ENCODE data around the gene SEC22A. TPM values are rescaled to one million over a fixed set of nuclear protein-coding genes. Genes with fewer than 3 reads are reported as not detected.
A peak's percentile ranks its signal among the peaks of the same experiment; 100 is the strongest.

The SEC22A gene
- total and polyA plus RNA-seq, 10 of the 15 experiments (the other 5 are each of a cell fraction or from before 2014, with no cell fraction given), result 19.3 to 70.3 (median 36.7) TPM

GRCh38 chr3:123258811-123259420, 57.2 kb downstream of the SEC22A start (continued):
- TF ChIP-seq NKRF (conservative IDR thresholded peaks at IDR 0.05) (no peak), ZNF207 (IDR thresholded peaks at IDR 0.05; ENCODE audit: borderline replicate concordance) (no peak), DPF2 (IDR thresholded peaks at IDR 0.05) (no peak), RAD21 (IDR thresholded peaks at IDR 0.05; ENCODE audit: insufficient read depth, low read depth, low read length) (peak; percentile 54), SMAD5 (IDR thresholded peaks at IDR 0.05; ENCODE audit: low read depth) (no peak)

- RAD21 ChIA-PET (ENCODE audit: unreplicated experiment), result no interaction called here
- H3K4me1 ChIP-seq (ENCODE audit: control insufficient read depth, insufficient read depth, low read length), result no peaks in the 10 kb centered on the region
- DNase-seq (ENCODE audit: low read depth, low spot score) (no peak), ATAC-seq (no peak), FAIRE-seq (no peak)
- 27% methylated on average over 3 of the region's 3 CpGs for WGBS (ENCODE audit: insufficient coverage, insufficient replicate concordance, low lambda C conversion rate, missing lambda C conversion rate)
- H3K79me2 ChIP-seq (ENCODE audit: control insufficient read depth, insufficient read depth, low read length), result no peaks in the 10 kb centered on the region
- H3K36me3 ChIP-seq (ENCODE audit: control insufficient read depth in 2 of 2, insufficient read depth in 2 of 2, low read length in 1 of 2), result no peaks in the 10 kb centered on the region; a peak in 1 of 4 replicates
- TF ChIP-seq KLF5 (IDR thresholded peaks at IDR 0.05; ENCODE audit: partially characterized antibody), result no peak
- TF ChIP-seq SREBF2 (IDR thresholded peaks at IDR 0.05; ENCODE audit: low read length), result no peak
- no peak for TF ChIP-seq POU2F2 (IDR thresholded peaks at IDR 0.05; ENCODE audit: borderline replicate concordance, low read depth, low read length)
- TF ChIP-seq FOXK2 (IDR thresholded peaks at IDR 0.05), result no peak
- peak; percentile 34; the same call in 1 of the 2 replicates for TF ChIP-seq PKNOX1 (IDR thresholded peaks at IDR 0.05)
- TF ChIP-seq ATF3 (IDR thresholded peaks at IDR 0.05; ENCODE audit: borderline replicate concordance, extremely low read depth, low read depth, low read length), result no peak
- TF ChIP-seq SIX5 (IDR thresholded peaks at IDR 0.05; ENCODE audit: low read depth, low read length, severe bottlenecking), result no peak
- H2AFZ ChIP-seq (ENCODE audit: control insufficient read depth, low read depth, low read length), result no peak overlapping the region
- H4K20me1 ChIP-seq (ENCODE audit: control insufficient read depth, insufficient read depth), result no peaks in the 10 kb centered on the region
- SMC1A ChIA-PET (ENCODE audit: uncharacterized antibody, unreplicated experiment), result no interaction called here
- POLR2A ChIA-PET, result interaction anchor here (0.5 kb wide), 1 partner anchor 12 kb away, joined by 4 read pairs; no protein-coding TSS in a partner anchor
- no peak overlapping the region for H3K4me2 ChIP-seq (ENCODE audit: control insufficient read depth, insufficient read depth)
- H3K9me3 ChIP-seq (replicated peaks; ENCODE audit: control insufficient read depth, insufficient read depth, low read length), result no peaks in the 10 kb centered on the region; the same call in 2 of the 3 replicates
- H3K9ac ChIP-seq (ENCODE audit: control insufficient read depth, insufficient read depth, low read length), result no peak overlapping the region
- no peak overlapping the region for H3K4me3 ChIP-seq
- CTCF ChIA-PET, result interaction anchor here (1.0 kb wide), 1 partner anchor 318 kb away, joined by 3 read pairs; no protein-coding TSS in a partner anchor
- H3K27me3 ChIP-seq (replicated peaks in 1 of 2; ENCODE audit: control insufficient read depth in 2 of 2, insufficient read depth in 2 of 2, low read length in 1 of 2), result no peaks in the 10 kb centered on the region
- in situ Hi-C loops (cut with MboI), result no loop called here
- intact Hi-C loops (cut with micrococcal nuclease; ENCODE audit: unreplicated experiment), result loop anchor here (5.0 kb wide), 1 partner anchor 319 kb away; no protein-coding TSS in a partner anchor
- BruUV-seq (replicated peaks), result no TSS peak
- H3K27ac ChIP-seq (ENCODE audit: control insufficient read depth, insufficient read depth), result no peak overlapping the region
These were observed 59.9 kb downstream of the SEC22A start for GRCh38 chr3:123261666-123262065.

All from GM12878 (cell line).